H1 (cell line): ENCODE results near the gene DKK3. TPM values are rescaled to one million over a fixed set of nuclear protein-coding genes. Genes with fewer than 3 reads are reported as not detected.

ENCODE experiments used
- CTCF ChIA-PET: fragments of 300-600 bp; sonication (Branson Sonifier 250); formaldehyde crosslinking; loops from one replicate; lab custom pipeline; 2021; ENCODE audit not compliant: partially characterized antibody; lab: Charles Lee
- POLR2A ChIA-PET: fragments of 300-600 bp; sonication (Branson Sonifier 250); formaldehyde crosslinking; loops from one replicate; lab custom pipeline; 2021; ENCODE audit warnings: inconsistent platforms; ENCODE audit not compliant: partially characterized antibody; lab: Charles Lee
- DNase-seq, 2 experiments: peaks; one replicate each; pipeline versions ENCODE4 v3.0.0 to v3.0.0-alpha.2; 2010 to 2022; ENCODE audit warnings: low spot score in 2 of 2, low read depth in 1 of 2, mixed read lengths in 1 of 2
- FAIRE-seq: peaks from 2 replicates; lab custom pipeline; 2011; peaks lifted over from hg19 to GRCh38; lab: Jason Lieb, UNC
- H2AFZ ChIP-seq: 2 replicates; pipeline ENCODE4 v1.8.1; 2012; ENCODE audit warnings: low read length, inconsistent platforms
- H2AK5ac ChIP-seq: 2 replicates; pipeline ENCODE4 v1.6.1; 2013; ENCODE audit warnings: low read depth, low read length
- H2BK120ac ChIP-seq: replicated peaks from 2 replicates; pipeline ENCODE3; 2013; ENCODE audit warnings: low read depth, low read length, inconsistent platforms
- H2BK12ac ChIP-seq: 2 replicates; pipeline ENCODE4 v1.6.1; 2013; ENCODE audit warnings: low read depth, low read length
- H2BK15ac ChIP-seq: 2 replicates; pipeline ENCODE4 v1.6.1; 2013; ENCODE audit warnings: low read length
- H2BK20ac ChIP-seq: 2 replicates; pipeline ENCODE4 v1.6.1; 2013; ENCODE audit warnings: low read length
- H2BK5ac ChIP-seq: 2 replicates; pipeline ENCODE4 v1.6.1; 2013; ENCODE audit warnings: low read depth, low read length
- H3K14ac ChIP-seq: 2 replicates; pipeline ENCODE4 v1.6.1; 2013; ENCODE audit warnings: inconsistent platforms; ENCODE audit not compliant: insufficient read length
- H3K18ac ChIP-seq: 2 replicates; pipeline ENCODE4 v1.6.1; 2013; ENCODE audit warnings: low read length; ENCODE audit errors: extremely low read depth
- H3K23ac ChIP-seq: 2 replicates; pipeline ENCODE4 v1.6.1; 2013; ENCODE audit warnings: inconsistent platforms; ENCODE audit not compliant: insufficient read length
- H3K23me2 ChIP-seq: 2 replicates; pipeline ENCODE4 v1.6.1; 2013; ENCODE audit warnings: low read depth, low read length
- H3K27ac ChIP-seq: 2 replicates; pipeline ENCODE4 v1.6.1; 2011; ENCODE audit warnings: low read depth, low read length, inconsistent platforms
- H3K27me3 ChIP-seq, 4 experiments: replicated peaks in 1 of 4; 1 replicate in 1 of 4; 2 replicates in 3 of 4; pipeline versions ENCODE4 v1.6.1 to v1.8.1; 2011 to 2013; ENCODE audit warnings: low read length in 3 of 4, mild to moderate bottlenecking in 3 of 4, inconsistent platforms in 2 of 4, mixed read lengths in 2 of 4, moderate library complexity in 1 of 4; ENCODE audit not compliant: control insufficient read depth in 3 of 4, insufficient read depth in 3 of 4; ENCODE audit errors: extremely low read depth in 1 of 4
- H3K36me3 ChIP-seq, 4 experiments: 2 replicates each; pipeline versions ENCODE4 v1.6.1 to v1.8.1; 2011 to 2013; ENCODE audit warnings: mild to moderate bottlenecking in 4 of 4, low read length in 3 of 4, moderate library complexity in 2 of 4, control low read depth in 1 of 4, inconsistent platforms in 1 of 4; ENCODE audit not compliant: insufficient read depth in 4 of 4, control insufficient read depth in 2 of 4
- H3K4ac ChIP-seq: replicated peaks from 2 replicates; pipeline ENCODE3; 2013; ENCODE audit warnings: low read length, low read depth, mixed read lengths, inconsistent platforms; ENCODE audit not compliant: insufficient read length
- H3K4me1 ChIP-seq, 4 experiments: replicated peaks in 1 of 4; 1 replicate in 1 of 4; 2 replicates in 3 of 4; pipeline versions ENCODE4 v1.6.1 to v1.8.1; 2011 to 2013; ENCODE audit warnings: low read length in 3 of 4, inconsistent platforms in 2 of 4, mixed read lengths in 1 of 4; ENCODE audit not compliant: insufficient read depth in 4 of 4, control insufficient read depth in 3 of 4
- H3K4me2 ChIP-seq, 2 experiments: 2 replicates each; pipeline versions ENCODE4 v1.6.1 to v1.8.1; 2011 to 2013; ENCODE audit warnings: low read depth in 2 of 2, low read length in 2 of 2, control low read depth in 1 of 2, inconsistent platforms in 1 of 2, mild to moderate bottlenecking in 1 of 2; ENCODE audit not compliant: insufficient read depth in 1 of 2
- H3K4me3 ChIP-seq, 4 experiments: fragments of 200-600, 300-600 bp in 1 of 4; sonication (generic), shearing (Covaris generic), sonication (Bioruptor Twin) in 1 of 4; 2 replicates each; pipeline versions ENCODE4 v1.5.1 to v1.8.1; 2011 to 2016; ENCODE audit warnings: low read length in 4 of 4, low read depth in 3 of 4, control low read depth in 2 of 4, inconsistent platforms in 2 of 4, mild to moderate bottlenecking in 2 of 4, mixed read lengths in 1 of 4, moderate library complexity in 1 of 4; ENCODE audit not compliant: insufficient read depth in 2 of 4; ENCODE audit errors: extremely low read depth in 1 of 4
- H3K56ac ChIP-seq: replicated peaks from 2 replicates; pipeline ENCODE3; 2013; ENCODE audit warnings: low read depth, mild to moderate bottlenecking, mixed read lengths, low read length, inconsistent platforms; ENCODE audit not compliant: insufficient read length
- H3K79me1 ChIP-seq: 2 replicates; pipeline ENCODE4 v1.6.1; 2013; ENCODE audit warnings: low read depth, low read length, control low read depth
- H3K79me2 ChIP-seq, 2 experiments: 2 replicates each; pipeline versions ENCODE4 v1.6.1 to v1.8.1; 2012 to 2013; ENCODE audit warnings: low read length in 2 of 2, mild to moderate bottlenecking in 2 of 2, inconsistent platforms in 1 of 2; ENCODE audit not compliant: insufficient read depth in 2 of 2, control insufficient read depth in 1 of 2
- H3K9ac ChIP-seq, 4 experiments: replicated peaks in 1 of 4; 1 replicate in 1 of 4; 2 replicates in 3 of 4; pipeline versions ENCODE4 v1.6.1 to v1.8.1; 2011 to 2013; ENCODE audit warnings: low read depth in 3 of 4, low read length in 3 of 4, control low read depth in 2 of 4, mild to moderate bottlenecking in 2 of 4, moderate library complexity in 2 of 4, inconsistent platforms in 1 of 4; ENCODE audit errors: extremely low read depth in 1 of 4
- H3K9me3 ChIP-seq, 2 experiments: 2 replicates each; pipeline versions ENCODE4 v1.6.1 to v1.8.1; 2012 to 2013; ENCODE audit warnings: mild to moderate bottlenecking in 2 of 2, moderate library complexity in 2 of 2, control low read depth in 1 of 2, inconsistent platforms in 1 of 2, low read depth in 1 of 2, low read length in 1 of 2, mixed read lengths in 1 of 2; ENCODE audit not compliant: insufficient read depth in 2 of 2
- H4K20me1 ChIP-seq, 2 experiments: replicated peaks in 1 of 2; 2 replicates each; pipeline versions ENCODE3 to v1.8.1; 2011 to 2013; ENCODE audit warnings: inconsistent platforms in 2 of 2, low read length in 2 of 2, mild to moderate bottlenecking in 1 of 2; ENCODE audit not compliant: insufficient read depth in 2 of 2, control insufficient read depth in 1 of 2
- H4K5ac ChIP-seq: 2 replicates; pipeline ENCODE4 v1.6.1; 2013; ENCODE audit warnings: low read length, low read depth, mixed read lengths, inconsistent platforms; ENCODE audit not compliant: insufficient read length
- H4K8ac ChIP-seq: 2 replicates; pipeline ENCODE4 v1.8.0; 2013; ENCODE audit warnings: mild to moderate bottlenecking, moderate library complexity, low read length, inconsistent platforms; ENCODE audit not compliant: insufficient read depth; ENCODE audit errors: extremely low read depth
- H4K91ac ChIP-seq: replicated peaks from 2 replicates; pipeline ENCODE3; 2013; ENCODE audit warnings: low read length, mixed read lengths, inconsistent platforms; ENCODE audit not compliant: insufficient read length
- ASH2L ChIP-seq: fragments of 200-600, 300-600 bp; sonication (generic); IDR thresholded peaks from one replicate; pipeline ENCODE4 v1.7.1; 2017; ENCODE audit warnings: low read length
- CHD1 ChIP-seq: IDR thresholded peaks from 2 replicates; pipeline ENCODE4 v1.6.1; 2012; ENCODE audit warnings: low read depth, low read length, improper control_type of control experiment
- WGBS, 2 experiments: shearing (Covaris generic) in 1 of 2; methylation state at CpG; one replicate each; pipeline versions ENCODE4 v1.1.6 to v1.1.7; 2013 to 2015; ENCODE audit warnings: low lambda C conversion rate in 2 of 2, mixed read lengths in 2 of 2, inconsistent platforms in 1 of 2, low coverage in 1 of 2, missing lambda C conversion rate in 1 of 2; ENCODE audit not compliant: insufficient replicate concordance in 2 of 2, insufficient coverage in 1 of 2, insufficient read length in 1 of 2; ENCODE audit errors: extremely low coverage in 1 of 2, missing lambda C conversion rate in 1 of 2; 5-methylcytosine and 5-hydroxymethylcytosine counted together
- polyA plus RNA-seq, 7 experiments: library from polyadenylated mRNA; depleted of rRNA in 3 of 7; stranded (reverse) in 5 of 7; unstranded in 2 of 7; fragments of >200 nt in 5 of 7; fragments of 200-250 nt in 2 of 7; gene quantifications; 1 replicate in 5 of 7; 2 replicates in 1 of 7; 4 replicates in 1 of 7; pipeline versions ENCODE4 v1.2.1 to v1.2.3, GENCODE V29; 2011 to 2013; ENCODE audit warnings: missing spikeins in 2 of 7, mixed read lengths in 2 of 7
- total RNA-seq: library from RNA; stranded (reverse); fragmentation: NEBNext Ultra II Directional; extraction: Animal tissue kit (Norgen Biotek cat#: 25700); gene quantifications from 2 replicates; pipeline ENCODE4 v1.2.1, GENCODE V29; 2021

Gene DKK3
- total and polyA plus RNA-seq, 2 of the 8 experiments (the other 6 are each of a cell fraction or from before 2014, with no cell fraction given): 30.0 to 40.1 TPM

- H3K36me3 ChIP-seq: peaks cover 0 to 38% (median 3%) of the 10 kb centered on the region in 4 experiments; a peak in 5 of 8 replicates
- no peak overlapping the region for H2BK20ac ChIP-seq
Observed at GRCh38 chr11:11937957-11938356, 70.5 kb downstream of the DKK3 start.

More at GRCh38 chr11:11937957-11938356, 70.5 kb downstream of the DKK3 start:
- H3K23me2 ChIP-seq: no peaks in the 10 kb centered on the region
- H3K27ac ChIP-seq: no peak overlapping the region
- H3K4me2 ChIP-seq: no peak overlapping the region
- CTCF ChIA-PET: interaction anchor here (0.7 to 1.0 kb wide), 3 partner anchors 51 to 106 kb away, joined by 3 to 4 read pairs (median 3); no protein-coding TSS in a partner anchor
- H3K4me3 ChIP-seq: no peak overlapping the region
- H2BK12ac ChIP-seq: no peak overlapping the region
- no peak overlapping the region for H3K18ac ChIP-seq
- no peaks in the 10 kb centered on the region for H3K27me3 ChIP-seq
- no peak overlapping the region for H4K91ac ChIP-seq
- POLR2A ChIA-PET: no interaction called here
- no peaks in the 10 kb centered on the region for H3K79me1 ChIP-seq
- H2BK15ac ChIP-seq: no peak overlapping the region
- H3K4me1 ChIP-seq: no peaks in the 10 kb centered on the region
- H3K4ac ChIP-seq: no peak overlapping the region
- no peak for FAIRE-seq
- H3K9ac ChIP-seq: peak overlapping the region in 1 of 4 experiments; percentile 34; a peak in 1 of 7 replicates
- no peaks in the 10 kb centered on the region for H4K20me1 ChIP-seq
- H3K56ac ChIP-seq: no peak overlapping the region
- H2BK5ac ChIP-seq: no peak overlapping the region
- no peaks in the 10 kb centered on the region for H3K79me2 ChIP-seq
- no peak for DNase-seq
- 95% methylated on average over 1 of the region's 1 CpG; no CpG with 5 or more reads in 1 of the 2 experiments for WGBS, 2 experiments
- no peak overlapping the region for H3K23ac ChIP-seq
- no peak overlapping the region for H2AFZ ChIP-seq
- H4K8ac ChIP-seq: no peak overlapping the region
- H3K14ac ChIP-seq: no peak overlapping the region
- no peak overlapping the region for H2BK120ac ChIP-seq
- no peak for TF ChIP-seq ASH2L
- no peak for TF ChIP-seq CHD1
- no peaks in the 10 kb centered on the region for H3K9me3 ChIP-seq
- H4K5ac ChIP-seq: no peak overlapping the region
- no peak overlapping the region for H2AK5ac ChIP-seq
